GM19372 (cell line): Measurements from ENCODE around the gene ABR.
"Not testable (repeated sequence)": the region's sequence is repeated elsewhere in the genome, so short reads cannot be mapped to it uniquely, and the experiment has no call there.

Experiments used
- ATAC-seq: cut with Tn5 transposase; IDR thresholded peaks from one replicate; pipeline ENCODE4 v1.9.1; 2021; ENCODE audit warnings: mild to moderate bottlenecking, low read depth, moderate library complexity; ENCODE audit not compliant: unreplicated experiment

The ABR gene

DNA sequence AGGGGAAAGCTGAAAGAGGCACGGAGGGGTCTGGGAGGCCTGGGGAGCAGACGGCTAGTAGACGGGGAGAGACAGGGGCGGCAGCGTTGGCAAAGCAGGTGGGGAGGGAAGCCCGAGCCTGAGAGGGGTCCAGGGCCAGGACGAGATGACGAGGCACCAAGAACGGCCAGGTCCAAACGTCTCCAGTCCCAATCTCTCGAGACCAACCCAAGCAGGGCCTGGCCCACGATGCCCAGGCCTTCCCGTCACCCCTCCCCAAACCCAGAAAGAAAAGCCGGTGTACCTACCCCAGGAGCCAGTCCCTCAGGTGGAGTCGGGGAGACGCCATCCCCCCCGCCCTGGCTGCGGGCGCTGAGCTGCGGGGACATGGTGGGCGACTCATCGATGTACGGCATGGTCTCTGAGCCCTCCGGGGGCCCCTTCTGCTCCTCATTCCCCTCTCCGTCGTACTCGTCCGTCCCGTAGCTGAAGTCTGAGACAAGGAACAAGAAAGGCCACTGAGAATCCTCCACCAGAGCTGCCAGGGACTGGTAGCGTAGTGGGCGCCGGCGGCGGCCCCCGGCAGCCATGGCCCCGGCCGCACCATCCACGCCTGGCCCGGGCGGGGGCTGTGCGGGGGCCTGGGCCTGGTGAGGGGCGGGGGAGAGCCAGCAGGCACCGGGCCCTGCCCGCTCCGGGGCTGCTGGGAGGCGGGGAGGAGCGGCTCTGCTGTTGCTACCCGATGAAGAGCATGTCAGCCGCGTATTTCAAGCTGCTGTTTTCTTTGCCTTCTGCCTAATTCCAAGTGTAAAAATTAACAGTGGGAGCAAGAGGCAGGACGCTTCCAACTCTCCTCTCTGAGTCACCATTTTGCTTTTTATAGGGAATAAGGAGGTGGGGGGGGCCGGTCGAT lies 54.6 kb downstream of the ABR start:
- ATAC-seq: no peak

DNA sequence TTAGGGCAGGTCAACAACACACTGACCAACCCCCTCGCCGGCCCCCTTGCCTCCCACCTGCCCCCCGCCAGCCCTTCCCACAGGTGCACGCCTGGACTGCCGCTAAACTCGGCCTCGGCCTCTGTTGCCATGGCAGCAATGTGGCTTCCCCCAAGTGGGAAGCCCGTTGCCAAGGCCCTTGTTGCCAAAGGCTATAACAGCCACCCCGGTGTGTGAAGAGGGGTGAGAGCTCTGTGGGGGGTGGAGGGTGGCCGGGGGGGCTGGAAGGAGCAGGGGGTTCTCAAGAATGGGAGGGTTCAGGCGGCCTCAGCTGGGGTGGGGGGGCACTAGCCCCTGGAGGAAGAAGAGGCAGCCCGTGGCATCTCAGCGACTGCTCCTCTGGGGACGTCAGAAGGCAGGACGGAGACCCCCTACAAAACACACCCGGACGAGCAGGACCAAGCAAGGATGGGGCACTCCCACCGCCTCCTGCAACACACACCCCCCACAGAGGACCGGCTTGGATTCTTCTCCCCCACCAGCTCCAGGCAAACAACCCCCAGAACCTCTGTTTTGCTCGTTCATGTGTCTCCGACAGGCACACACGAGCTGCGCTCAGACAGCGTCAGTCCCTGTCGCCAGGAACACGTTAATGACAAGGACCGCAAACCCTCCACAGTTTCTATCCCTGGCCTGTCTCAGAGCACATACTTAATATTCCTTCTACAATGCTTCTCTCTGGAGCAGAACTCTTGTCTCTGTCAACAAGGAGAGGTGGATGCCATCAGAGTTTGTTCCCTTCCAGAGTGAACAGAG lies 55.7 kb downstream of the ABR start:
- no peak for ATAC-seq

DNA sequence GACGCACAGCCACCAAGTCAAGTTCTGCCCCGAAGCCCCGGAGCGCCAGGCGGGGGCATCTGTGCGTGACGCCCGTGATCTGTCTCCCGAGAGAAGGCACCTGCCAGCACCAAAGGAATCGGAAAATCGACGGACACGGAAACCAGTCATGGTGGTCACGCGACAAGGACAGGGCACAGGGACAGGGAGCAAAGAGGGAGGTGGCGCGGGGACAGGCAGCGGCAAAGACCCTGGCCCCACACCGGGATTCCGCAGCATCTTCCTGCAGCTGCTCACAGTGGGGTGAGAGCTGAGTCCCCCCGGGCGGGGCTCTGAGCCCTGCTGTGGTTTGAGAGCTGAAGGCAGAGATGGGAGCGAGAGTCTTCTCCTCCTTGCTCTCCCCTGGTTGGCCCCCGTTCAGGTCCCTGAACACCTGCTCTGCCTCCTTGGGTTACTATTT lies 56.4 kb downstream of the ABR start:
- ATAC-seq: no peak

DNA sequence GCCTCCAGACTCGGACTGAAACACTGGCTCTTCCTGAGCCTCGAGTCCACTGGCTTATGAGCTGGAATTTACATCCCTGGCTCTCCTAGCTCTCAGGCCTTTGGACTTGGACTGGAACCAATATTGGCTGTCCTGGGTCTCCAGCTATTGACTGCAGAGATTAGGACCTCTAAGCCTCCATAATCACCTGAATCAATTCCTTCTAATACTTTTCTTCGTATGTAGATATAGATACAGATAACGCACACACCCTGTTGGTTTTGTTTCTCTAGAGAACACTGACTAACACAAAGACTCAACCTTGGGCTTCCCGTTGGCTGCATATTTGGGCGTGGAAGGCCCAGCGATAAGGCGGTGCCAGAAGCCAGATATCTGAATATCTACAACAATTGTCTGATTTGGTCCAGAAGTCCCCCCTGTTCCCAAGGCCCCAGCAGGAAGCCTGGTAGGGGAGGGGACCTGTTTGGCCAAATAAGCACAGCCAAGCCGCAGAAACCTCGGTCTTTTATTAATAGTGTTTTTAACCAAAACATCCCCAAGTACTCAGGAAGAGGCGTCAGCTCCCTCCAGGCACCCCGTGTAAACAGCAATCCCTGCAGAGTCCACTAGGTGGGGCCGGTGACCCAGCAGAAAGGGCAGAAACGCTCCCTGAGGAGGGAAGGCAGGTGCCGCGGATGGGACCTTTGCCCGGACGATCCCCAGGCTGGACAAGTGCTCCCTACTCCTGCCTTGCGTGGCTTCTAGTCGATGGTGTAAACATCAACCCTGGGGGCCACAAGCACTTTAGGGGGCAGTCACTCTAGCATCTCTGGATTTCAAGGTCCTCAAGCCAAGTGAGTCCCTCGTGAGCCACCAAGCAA lies 57.0 kb downstream of the ABR start:
- no peak for ATAC-seq

DNA sequence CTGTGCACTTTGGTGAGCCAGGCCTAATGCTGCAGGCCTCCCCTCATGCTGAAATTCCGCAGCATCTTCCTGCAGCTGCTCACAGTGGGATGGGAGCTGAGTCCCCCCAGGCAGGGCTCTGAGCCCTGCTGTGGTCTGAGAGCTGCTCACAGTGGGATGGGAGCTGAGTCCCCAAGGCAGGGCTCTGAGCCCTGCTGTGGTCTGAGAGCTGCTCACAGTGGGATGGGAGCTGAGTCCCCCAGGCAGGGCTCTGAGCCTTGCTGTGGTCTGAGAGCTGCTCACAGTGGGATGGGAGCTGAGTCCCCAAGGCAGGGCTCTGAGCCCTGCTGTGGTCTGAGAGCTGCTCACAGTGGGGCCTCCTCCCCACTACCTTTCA lies 58.4 kb downstream of the ABR start:
- not testable (repeated sequence) for ATAC-seq

DNA sequence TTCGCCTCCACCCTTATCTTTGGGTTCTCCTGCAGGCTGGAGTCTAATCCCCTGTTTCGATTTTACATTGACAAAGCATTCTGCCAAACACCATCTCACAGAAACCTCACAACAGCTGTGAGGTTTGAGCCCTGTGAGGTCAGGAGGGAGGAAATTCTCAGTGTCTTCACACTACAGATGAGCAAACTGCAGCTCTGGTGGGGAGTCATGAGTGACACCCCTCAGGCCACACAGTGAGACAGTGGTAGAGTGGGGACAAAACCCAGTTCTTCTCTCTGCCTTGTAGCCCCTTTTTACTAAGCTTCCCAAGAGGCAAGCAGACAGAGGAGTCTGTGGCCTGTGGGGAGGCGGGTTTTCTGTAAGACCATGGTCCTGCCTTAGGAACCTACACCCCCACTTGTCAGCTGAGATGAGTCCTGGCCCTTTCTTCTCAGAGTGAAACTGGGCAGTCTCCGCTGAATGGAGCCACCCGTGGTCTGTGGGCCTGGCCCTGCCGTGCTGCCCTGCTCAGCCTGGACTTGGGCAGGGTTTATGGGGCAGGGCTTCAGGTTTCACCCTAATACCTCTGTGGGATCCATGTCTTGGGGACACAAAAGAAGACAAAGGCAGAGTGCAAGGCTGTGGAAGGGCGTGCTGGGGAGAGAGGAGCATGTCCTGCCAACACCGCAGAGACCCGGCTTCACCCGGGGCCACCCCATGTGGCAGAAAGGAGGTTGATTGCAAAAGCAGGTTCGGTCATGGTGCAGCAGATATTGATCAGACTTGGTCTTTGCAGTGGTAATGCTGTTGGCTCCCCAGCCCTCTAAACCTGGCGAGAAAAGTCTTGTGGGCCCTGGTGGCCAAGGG lies 59.0 kb downstream of the ABR start:
- no peak for ATAC-seq

DNA sequence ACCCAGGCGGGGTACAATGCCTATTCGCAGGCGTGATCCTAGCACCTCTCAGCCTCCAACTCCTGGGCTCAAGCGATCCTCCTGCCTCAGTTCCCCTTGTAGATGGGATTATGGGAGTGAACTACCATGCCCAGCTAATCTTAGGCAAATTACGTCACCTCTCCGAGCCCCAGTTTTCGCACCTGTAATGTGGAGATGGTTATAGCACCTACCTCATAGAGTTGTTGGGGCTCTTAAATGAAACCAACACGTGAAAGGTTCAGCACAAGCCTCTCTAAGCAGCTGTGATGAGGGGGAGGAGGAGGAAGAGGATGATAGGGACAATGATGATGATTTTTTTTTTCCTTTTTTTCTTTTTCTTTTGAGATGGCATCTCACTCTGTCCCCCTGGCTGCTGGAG lies 59.9 kb downstream of the ABR start:
- no peak for ATAC-seq

DNA sequence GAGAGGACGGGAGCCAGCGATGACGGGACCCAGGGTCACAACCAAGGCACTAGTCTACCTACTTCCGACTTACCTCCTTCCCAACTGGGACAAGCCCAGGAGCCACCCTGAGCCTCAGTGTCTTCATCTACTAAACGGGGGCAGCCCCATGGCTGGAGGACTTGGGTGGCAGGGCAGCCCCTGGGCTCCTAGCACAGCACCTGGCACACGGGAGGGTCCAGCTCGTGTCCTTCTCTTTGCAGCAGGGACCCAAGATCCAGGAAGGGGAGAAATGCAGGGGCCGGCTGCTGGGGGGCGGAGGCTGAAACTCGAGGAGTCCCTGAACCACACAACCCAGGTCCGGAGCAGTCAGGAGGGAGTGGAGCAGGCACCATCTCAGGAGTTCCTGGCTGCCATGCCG lies 63.2 kb downstream of the ABR start:
- ATAC-seq: no peak

DNA sequence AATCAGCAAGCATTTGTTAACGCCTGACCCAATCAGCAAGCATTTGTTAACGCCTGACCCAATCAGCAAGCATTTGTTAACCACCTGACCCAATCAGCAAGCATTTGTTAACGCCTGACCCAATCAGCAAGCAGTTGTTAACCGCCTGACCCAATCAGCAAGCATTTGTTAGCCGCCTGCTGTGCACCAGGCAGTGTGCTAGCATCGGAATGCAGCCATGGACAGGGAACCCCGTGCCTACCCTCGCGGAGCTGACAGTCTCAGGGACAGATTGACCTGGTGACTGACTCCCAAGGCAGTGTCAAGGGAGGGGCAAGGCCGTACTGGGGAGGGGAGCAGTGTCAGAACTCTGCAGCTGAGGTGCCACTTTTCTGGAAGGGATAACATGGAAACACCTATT lies 66.9 kb downstream of the ABR start:
- ATAC-seq: no peak

DNA sequence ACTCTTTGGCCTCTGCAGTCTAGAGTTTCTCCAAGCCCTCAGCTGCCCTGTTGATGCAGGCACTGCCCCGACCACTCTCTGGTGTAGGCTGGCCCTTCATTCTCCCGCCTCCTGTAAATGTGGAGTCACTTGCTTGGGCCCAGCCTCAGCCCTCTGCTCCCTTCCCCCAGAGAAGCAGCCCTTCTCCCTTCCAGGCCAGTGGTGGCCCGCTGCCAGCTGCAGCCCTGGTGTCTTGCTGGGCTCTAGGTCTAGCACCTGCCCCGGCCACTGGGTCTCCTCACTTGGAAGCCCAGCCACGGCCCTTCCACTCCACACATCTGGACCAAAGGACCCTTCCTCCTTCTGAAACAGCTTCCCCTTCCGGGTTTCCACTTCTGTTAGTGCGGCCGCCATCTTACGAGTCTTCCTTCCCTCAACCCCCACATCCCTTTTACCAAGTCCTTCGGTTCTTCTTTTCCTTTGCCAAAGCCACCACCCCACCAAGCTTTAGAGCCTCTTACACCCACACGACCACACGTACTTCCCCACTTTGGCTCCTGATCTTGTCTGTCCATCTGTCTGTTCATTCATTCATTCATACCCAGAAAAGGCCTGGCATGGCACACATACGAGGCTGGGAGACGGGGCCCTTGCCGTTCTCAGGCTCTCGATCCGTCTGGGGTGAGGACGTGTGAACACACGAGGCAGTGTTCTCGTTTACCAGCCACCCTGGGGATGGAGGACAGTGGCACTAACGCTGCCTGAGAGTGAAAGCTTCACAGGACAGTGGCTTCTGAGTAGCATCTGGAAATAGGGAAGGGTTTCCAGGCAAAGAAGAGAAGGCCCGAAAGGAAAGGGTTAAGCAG lies 68.0 kb downstream of the ABR start:
- ATAC-seq: no peak

DNA sequence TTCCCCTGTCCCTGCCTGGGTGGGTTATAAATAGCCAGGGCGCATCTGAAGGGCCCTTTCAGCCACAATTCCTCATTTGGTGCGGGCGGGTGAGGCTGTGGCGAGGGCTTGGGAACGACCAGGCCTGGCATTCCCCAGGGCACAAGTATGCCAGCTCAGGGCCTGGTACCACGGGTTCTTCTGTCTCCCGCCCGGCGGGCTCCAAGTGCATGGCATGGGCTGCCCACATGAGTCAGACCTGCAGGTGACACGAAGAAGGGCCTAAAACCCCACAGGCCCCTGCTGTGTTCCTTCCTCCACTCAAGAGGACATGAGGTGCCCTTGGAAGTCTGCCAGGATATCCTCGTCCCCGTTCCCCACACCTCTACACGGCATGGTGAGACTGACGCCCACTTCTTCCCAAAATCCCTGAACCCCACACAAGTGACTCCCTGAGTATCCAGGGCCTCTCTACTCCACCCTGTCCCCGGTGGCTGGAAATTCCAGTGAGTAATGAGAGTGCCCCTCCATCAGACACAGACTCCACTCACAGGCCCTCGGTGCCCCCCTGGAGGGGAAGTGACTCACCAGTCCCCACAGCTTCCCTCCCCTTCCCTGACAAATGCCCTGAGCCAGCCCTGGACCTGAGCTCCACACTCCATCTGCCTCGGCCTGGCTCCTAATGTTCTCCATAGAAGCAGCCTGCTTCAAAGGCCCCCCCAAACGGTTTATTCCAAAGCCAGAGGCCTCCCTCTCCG lies 68.8 kb downstream of the ABR start:
- no peak for ATAC-seq

DNA sequence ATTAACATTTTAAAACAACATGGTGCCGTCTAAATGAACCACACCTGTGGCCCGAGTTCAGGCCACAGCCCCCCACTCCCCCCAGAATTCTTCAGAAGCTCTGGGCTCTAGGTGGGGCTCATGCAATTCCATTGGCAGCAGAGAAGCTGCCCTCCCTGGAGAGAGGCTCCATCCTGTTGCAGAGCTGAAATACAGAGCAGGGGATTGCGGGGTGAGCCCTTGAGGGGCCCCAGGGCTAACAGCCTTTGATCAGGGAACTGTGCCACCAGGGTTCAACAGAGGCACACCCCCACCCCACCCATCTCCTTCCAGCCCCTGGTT lies 69.3 kb downstream of the ABR start:
- no peak for ATAC-seq

DNA sequence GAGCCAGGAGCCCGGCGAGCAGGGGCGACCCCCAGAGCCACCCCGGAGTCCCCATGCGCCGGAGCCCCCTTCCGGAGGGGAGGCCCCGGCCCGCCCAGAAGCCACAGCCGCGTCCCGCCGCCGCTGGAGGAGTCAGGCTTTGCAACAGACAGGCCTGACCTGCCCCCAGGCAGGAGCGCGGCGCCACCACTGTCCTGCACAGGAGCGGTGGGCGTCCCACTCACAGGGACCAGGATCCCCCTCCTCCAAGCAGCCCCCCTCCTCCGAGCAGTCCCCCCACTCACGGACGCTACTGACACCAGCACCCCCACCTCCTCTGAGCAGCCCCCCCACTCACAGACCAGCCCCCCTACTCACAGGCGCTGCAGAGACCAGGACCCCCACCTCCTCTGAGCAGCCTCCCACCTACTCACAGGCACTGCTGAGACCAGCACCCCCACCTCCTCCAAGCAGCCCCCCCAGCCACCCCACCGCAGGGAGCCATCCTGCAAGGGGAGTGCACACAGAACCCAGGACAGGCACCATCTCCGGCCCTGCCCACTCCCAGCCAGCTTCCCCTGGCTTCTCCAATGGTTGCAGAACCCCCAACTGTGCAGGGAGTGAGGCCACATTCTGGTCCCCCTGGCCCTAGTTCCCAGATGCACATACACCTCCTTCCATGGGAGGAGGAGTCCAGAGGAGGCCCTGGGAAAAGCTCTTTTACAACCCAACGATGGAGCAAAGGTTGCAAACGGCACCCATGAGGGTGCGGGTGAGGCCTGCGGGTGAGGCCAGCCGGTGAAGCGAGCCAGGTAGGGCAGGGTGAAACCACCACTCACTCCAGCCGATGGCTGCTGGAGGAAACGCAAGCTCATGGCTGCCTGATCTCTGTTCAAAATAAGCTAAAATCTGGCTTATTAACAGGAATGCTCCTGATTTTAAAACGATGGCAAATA lies 69.9 kb downstream of the ABR start:
- peak; percentile 34 for ATAC-seq

DNA sequence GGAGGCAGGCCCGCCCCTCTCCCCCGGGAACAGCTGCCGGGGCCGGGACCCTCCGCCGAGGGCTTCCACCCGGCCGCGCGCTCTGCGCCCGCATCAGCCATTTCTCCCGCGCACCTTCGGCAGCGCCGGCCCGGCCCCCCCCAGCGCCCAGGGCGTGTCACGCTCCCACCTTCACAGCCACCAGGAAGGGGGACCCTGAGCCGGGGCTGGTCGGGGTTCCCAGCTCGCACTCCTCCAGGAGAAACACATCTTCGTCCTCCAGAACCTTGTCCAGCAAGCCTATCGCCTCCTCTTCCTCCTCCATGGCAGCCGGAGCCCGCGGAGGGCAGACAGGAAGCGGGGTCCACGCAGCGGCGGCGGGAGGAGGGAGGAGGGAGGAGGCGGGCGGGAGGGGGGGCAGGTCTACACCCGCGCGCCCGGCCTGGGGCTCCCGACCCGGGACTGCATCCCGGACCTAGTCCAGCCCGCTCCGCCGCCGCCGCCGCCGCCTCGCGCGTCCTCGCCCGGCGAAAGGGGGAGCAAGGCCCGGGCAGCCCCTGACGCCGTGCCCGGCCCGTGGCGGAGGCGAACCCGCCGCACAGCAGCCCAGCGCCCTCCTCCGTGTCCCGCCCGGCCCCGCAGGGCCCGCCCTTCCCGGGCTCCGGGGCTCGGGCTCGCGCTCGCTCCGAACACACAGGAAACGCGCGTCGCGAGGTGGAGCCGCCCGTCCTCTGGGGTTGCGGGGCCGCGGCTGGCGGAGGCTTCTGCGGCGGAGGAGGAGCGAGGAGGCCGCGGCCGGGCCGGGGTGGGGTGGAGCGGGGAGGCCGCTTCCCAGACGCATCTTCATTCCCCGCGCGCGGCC lies 70.8 kb downstream of the ABR start:
- ATAC-seq: peak; percentile 51

DNA sequence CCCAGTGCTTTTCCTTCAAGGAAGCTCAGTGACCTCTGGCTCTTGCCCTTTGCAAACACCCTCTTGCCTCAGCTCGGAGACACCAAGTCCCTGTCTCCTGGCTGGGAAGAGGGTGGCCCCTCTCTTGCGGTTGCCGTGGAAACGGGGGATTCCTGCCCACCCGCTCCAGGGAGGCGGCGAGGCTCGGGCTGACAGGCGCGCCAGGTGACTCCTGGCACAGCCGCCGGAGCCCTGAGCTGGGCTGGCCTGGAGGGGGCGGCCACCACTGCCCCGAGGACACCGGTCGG lies 71.4 kb downstream of the ABR start:
- ATAC-seq: no peak

DNA sequence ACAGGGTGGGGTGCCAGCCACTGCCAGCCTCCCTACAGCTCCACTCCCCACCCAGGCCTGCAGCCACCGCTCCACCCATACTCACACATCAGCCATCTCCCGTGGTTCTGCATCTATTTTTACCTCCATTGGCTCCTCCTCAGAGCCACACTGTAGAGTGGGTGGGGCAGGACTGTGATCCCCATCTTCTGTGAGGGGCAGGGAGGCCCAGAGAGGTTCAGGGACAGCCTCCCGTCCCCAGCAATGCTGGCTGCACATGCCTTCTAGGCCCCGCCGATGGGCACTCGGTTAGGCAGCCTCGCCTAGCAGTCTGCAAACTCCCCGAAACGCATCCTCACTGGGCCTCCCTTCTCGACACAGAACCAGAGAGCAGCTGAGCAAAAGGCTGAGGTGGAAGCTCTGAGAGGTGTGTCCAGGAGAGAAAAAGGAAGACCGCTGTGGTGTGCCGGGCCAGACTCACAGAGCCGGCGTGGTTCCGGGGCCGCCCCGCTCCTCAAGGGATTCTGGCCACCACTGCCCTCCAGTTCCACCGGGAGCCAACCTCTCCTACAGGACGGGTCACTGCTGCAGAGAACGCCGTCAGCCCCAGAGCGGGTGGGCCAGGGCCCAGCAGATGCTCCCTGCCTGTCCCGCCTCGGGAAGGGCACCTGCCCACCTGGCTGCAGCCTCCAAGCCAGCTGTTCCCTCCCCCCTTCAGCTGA lies 71.9 kb downstream of the ABR start:
- ATAC-seq: no peak
